Prostate gland (tissue), 2 donors: Measurements from ENCODE around the gene PACS1. TPM values are rescaled to one million over a fixed set of nuclear protein-coding genes. Genes with fewer than 3 reads are reported as not detected.
"Not testable (repeated sequence)": the region's sequence is repeated elsewhere in the genome, so short reads cannot be mapped to it uniquely, and the experiment has no call there.

Source experiments
- DNase-seq: peaks from one replicate; pipeline ENCODE4 v3.0.0-alpha.2; 2019; ENCODE audit warnings: low spot score
- H3K27ac ChIP-seq, 2 donors: fragments of 200-600 bp; sonication (generic); 2 replicates each; pipeline ENCODE4 v1.5.1; 2017 to 2019
- H3K27me3 ChIP-seq: fragments of 200-600 bp; sonication (generic); replicated peaks from 2 replicates; pipeline ENCODE4 v1.5.1; 2019; ENCODE audit not compliant: insufficient read depth
- H3K36me3 ChIP-seq, 2 donors: fragments of 200-600 bp; sonication (generic); 1 replicate in 1 of 2; 2 replicates in 1 of 2; pipeline versions ENCODE4 v1.5.1 to v1.8.1; 2017 to 2019
- H3K4me1 ChIP-seq: fragments of 200-600 bp; sonication (generic); replicated peaks from 2 replicates; pipeline ENCODE4 v1.5.1; 2019
- H3K4me3 ChIP-seq, 2 donors: fragments of 200-600 bp; sonication (generic); 2 replicates each; pipeline ENCODE4 v1.5.1; 2017 to 2019
- H3K9me3 ChIP-seq: fragments of 200-600 bp; sonication (generic); 2 replicates; pipeline ENCODE4 v1.5.1; 2017
- CTCF ChIP-seq, 4 experiments: fragments of 200-600 bp in 2 of 4; fragments of 450-650 bp in 2 of 4; sonication (generic) in 2 of 4; IDR thresholded peaks; 1 replicate in 3 of 4; 2 replicates in 1 of 4; pipeline ENCODE4 v1.5.1; 2016 to 2019; ENCODE audit warnings: antibody characterized with exemption in 4 of 4, mild to moderate bottlenecking in 2 of 4, moderate library complexity in 2 of 4
- POLR2A ChIP-seq: fragments of 450-650 bp; IDR thresholded peaks from one replicate; pipeline ENCODE4 v1.6.1; 2016; ENCODE audit warnings: antibody characterized with exemption, mild to moderate bottlenecking
- POLR2AphosphoS5 ChIP-seq: sonication (generic); formaldehyde crosslinking; IDR thresholded peaks from one replicate; pipeline ENCODE4 v1.6.1; 2017; ENCODE audit warnings: antibody characterized with exemption
- WGBS: methylation state at CpG from one replicate; pipeline ENCODE4 v1.1.5; 2018; 5-methylcytosine and 5-hydroxymethylcytosine counted together
- intact Hi-C: fragments of 100-400 bp; cut with DNase I; formaldehyde crosslinking; loops from one replicate; pipeline ENCODE4 v1.14.2; 2022
- total RNA-seq, 2 donors: library from RNA; depleted of rRNA; stranded (reverse); fragments of >200 nt; gene quantifications; one replicate each; pipeline ENCODE4 v1.1.0, GENCODE V29; 2016

Gene PACS1
- total RNA-seq, 2 donors from 2014 or later: 51.9 to 107 TPM

GRCh38 chr11:66090288-66090687 is 20.2 kb downstream of the PACS1 start:
- Histone ChIP-seq H3K4me1 (no peaks in the 10 kb centered on the region), H3K27ac (no peak overlapping the region), H3K9me3 (no peaks in the 10 kb centered on the region), H3K27me3 (no peaks in the 10 kb centered on the region), H3K36me3 (no peaks in the 10 kb centered on the region), H3K4me3 (no peak overlapping the region)
- TF ChIP-seq CTCF (IDR thresholded peaks at IDR 0.05) (no peak), POLR2AphosphoS5 (no peak), POLR2A (no peak)
- 91% methylated on average over 4 of the region's 4 CpGs for WGBS
- intact Hi-C loops: no loop called here
- no peak for DNase-seq

- 97% methylated on average over 2 of the region's 2 CpGs for WGBS
- DNase-seq, intact Hi-C loops, H3K36me3 ChIP-seq, H3K4me3 ChIP-seq, H3K9me3 ChIP-seq, H3K4me1 ChIP-seq, H3K27me3 ChIP-seq, H3K27ac ChIP-seq: not testable (repeated sequence)
Observed at GRCh38 chr11:66092125-66092524, 22.1 kb downstream of the PACS1 start.

GRCh38 chr11:66099746-66100145 is 29.7 kb downstream of the PACS1 start:
- H3K27ac ChIP-seq, H3K4me1 ChIP-seq, H3K9me3 ChIP-seq, H3K36me3 ChIP-seq, H3K4me3 ChIP-seq, intact Hi-C loops, DNase-seq, H3K27me3 ChIP-seq: not testable (repeated sequence)
- WGBS: 97% methylated on average over 10 of the region's 10 CpGs

- no peak overlapping the region for H3K4me3 ChIP-seq
- no peak overlapping the region for H3K27ac ChIP-seq
- H3K36me3 ChIP-seq: no peaks in the 10 kb centered on the region
- TF ChIP-seq POLR2AphosphoS5 (peak; percentile 58), POLR2A (no peak)
- H3K27me3 ChIP-seq: no peaks in the 10 kb centered on the region
- intact Hi-C loops: no loop called here
- DNase-seq: peak; percentile 77
- 33% methylated on average over 14 of the region's 14 CpGs for WGBS
- no peaks in the 10 kb centered on the region for H3K9me3 ChIP-seq
- no peaks in the 10 kb centered on the region for H3K4me1 ChIP-seq
Observed at GRCh38 chr11:66100272-66101065, 30.4 kb downstream of the PACS1 start.

GRCh38 chr11:66101066-66101464 is 31.0 kb downstream of the PACS1 start:
- H3K27me3 ChIP-seq: no peaks in the 10 kb centered on the region
- H3K27ac ChIP-seq: no peak overlapping the region
- no peak for TF ChIP-seq POLR2A
- TF ChIP-seq POLR2AphosphoS5: no peak
- TF ChIP-seq CTCF (IDR thresholded peaks at IDR 0.05): no peak

GRCh38 chr11:66104057-66104638 is 34.1 kb downstream of the PACS1 start:
- H3K27ac ChIP-seq: no peak overlapping the region
- H3K4me1 ChIP-seq: no peaks in the 10 kb centered on the region
- H3K27me3 ChIP-seq: no peaks in the 10 kb centered on the region
- H3K4me3 ChIP-seq: no peak overlapping the region
- H3K36me3 ChIP-seq: no peaks in the 10 kb centered on the region
- no peak for DNase-seq
- TF ChIP-seq POLR2A (no peak), CTCF (IDR thresholded peaks at IDR 0.05) (no peak), POLR2AphosphoS5 (no peak)
- 85% methylated on average over 4 of the region's 4 CpGs for WGBS
- no peaks in the 10 kb centered on the region for H3K9me3 ChIP-seq
- intact Hi-C loops: no loop called here

More at GRCh38 chr11:66101066-66101464, 31.0 kb downstream of the PACS1 start:
- DNase-seq: no peak
- no peaks in the 10 kb centered on the region for H3K36me3 ChIP-seq
- 76% methylated on average over 3 of the region's 3 CpGs for WGBS
- intact Hi-C loops: no loop called here
- no peaks in the 10 kb centered on the region for H3K9me3 ChIP-seq
- H3K4me1 ChIP-seq: no peaks in the 10 kb centered on the region
- no peak overlapping the region for H3K4me3 ChIP-seq
